NCI-H510A treated with DMSO at 0.1 percent for 48 hours (cell line): ENCODE data around the gene CYGB.
"Not testable (repeated sequence)": the region's sequence is repeated elsewhere in the genome, so short reads cannot be mapped to it uniquely, and the experiment has no call there.

Source experiments
- DNase-seq: peaks from one replicate; lab custom pipeline; 2025; lab: John Stamatoyannopoulos, UW

CYGB gene

GRCh38 chr17:76538281-76538931 lies 897 bp upstream of the CYGB start:
- DNase-seq, result no peak

- DNase-seq, result no peak
Measured at GRCh38 chr17:76537288-76537577, 276 bp downstream of the CYGB start.

- no peak for DNase-seq
Measured at GRCh38 chr17:76536511-76537287, 810 bp downstream of the CYGB start.

- no peak for DNase-seq
Measured at GRCh38 chr17:76535788-76536510, 1.6 kb downstream of the CYGB start.

- DNase-seq, result no peak
Measured at GRCh38 chr17:76534831-76535732, 2.4 kb downstream of the CYGB start.

GRCh38 chr17:76533640-76534359 lies 3.7 kb downstream of the CYGB start:
- DNase-seq, result not testable (repeated sequence)

GRCh38 chr17:76532072-76532651 lies 5.3 kb downstream of the CYGB start:
- DNase-seq, result no peak

GRCh38 chr17:76531486-76532038 lies 5.9 kb downstream of the CYGB start:
- no peak for DNase-seq

GRCh38 chr17:76530811-76531485 lies 6.6 kb downstream of the CYGB start:
- no peak for DNase-seq

GRCh38 chr17:76530095-76530723 lies 7.3 kb downstream of the CYGB start:
- no peak for DNase-seq

- DNase-seq, result no peak
Measured at GRCh38 chr17:76529224-76530094, 8.1 kb downstream of the CYGB start.

- no peak for DNase-seq
Measured at GRCh38 chr17:76528528-76529223, 8.8 kb downstream of the CYGB start.

- DNase-seq, result no peak
Measured at GRCh38 chr17:76528156-76528527, 9.4 kb downstream of the CYGB start.

GRCh38 chr17:76527430-76528111 lies 9.9 kb downstream of the CYGB start:
- no peak for DNase-seq

GRCh38 chr17:76527016-76527415 lies 10.5 kb downstream of the CYGB start:
- not testable (repeated sequence) for DNase-seq

- not testable (repeated sequence) for DNase-seq
Measured at GRCh38 chr17:76525513-76525833, 12.0 kb downstream of the CYGB start.

GRCh38 chr17:76524598-76525512 lies 12.7 kb downstream of the CYGB start:
- DNase-seq, result no peak
